NCI-H510A (cell line): ENCODE results near the gene WDFY2.
"Not testable (repeated sequence)": the region's sequence is repeated elsewhere in the genome, so short reads cannot be mapped to it uniquely, and the experiment has no call there.

ENCODE experiments used
- DNase-seq: peaks from one replicate; lab custom pipeline; 2025; lab: John Stamatoyannopoulos, UW

Gene WDFY2

GRCh38 chr13:51583875-51584730 is at the start of gene WDFY2:
Gene WDFY2, plus strand, starts transcription at chr13:51584462. Its CDS starts 226 bp downstream, at chr13:51584688.
- peak; percentile 98 for DNase-seq

GRCh38 chr13:51538591-51539179 is 45.6 kb upstream of the WDFY2 start:
- DNase-seq = no peak

GRCh38 chr13:51539887-51540286 is 44.4 kb upstream of the WDFY2 start:
- no peak for DNase-seq

- DNase-seq = no peak
Measured at GRCh38 chr13:51541037-51541436, 43.2 kb upstream of the WDFY2 start.

- DNase-seq = no peak
Measured at GRCh38 chr13:51541809-51542258, 42.4 kb upstream of the WDFY2 start.

GRCh38 chr13:51542346-51543242 is 41.7 kb upstream of the WDFY2 start:
- DNase-seq = no peak

- DNase-seq = not testable (repeated sequence)
Measured at GRCh38 chr13:51545446-51545845, 38.8 kb upstream of the WDFY2 start.

- DNase-seq = no peak
Measured at GRCh38 chr13:51547425-51548176, 36.7 kb upstream of the WDFY2 start.

GRCh38 chr13:51549050-51549449 is 35.2 kb upstream of the WDFY2 start:
- no peak for DNase-seq

GRCh38 chr13:51549593-51549992 is 34.7 kb upstream of the WDFY2 start:
- DNase-seq = no peak

- no peak for DNase-seq
Measured at GRCh38 chr13:51550151-51550550, 34.1 kb upstream of the WDFY2 start.

- DNase-seq = no peak
Measured at GRCh38 chr13:51551416-51551815, 32.8 kb upstream of the WDFY2 start.

GRCh38 chr13:51552027-51552426 is 32.2 kb upstream of the WDFY2 start:
- no peak for DNase-seq

GRCh38 chr13:51553531-51553930 is 30.7 kb upstream of the WDFY2 start:
- no peak for DNase-seq

- no peak for DNase-seq
Measured at GRCh38 chr13:51556740-51557139, 27.5 kb upstream of the WDFY2 start.

- no peak for DNase-seq
Measured at GRCh38 chr13:51557438-51557837, 26.8 kb upstream of the WDFY2 start.

GRCh38 chr13:51557875-51558612 is 26.2 kb upstream of the WDFY2 start:
- no peak for DNase-seq

- DNase-seq = no peak
Measured at GRCh38 chr13:51559946-51560735, 24.1 kb upstream of the WDFY2 start.

- no peak for DNase-seq
Measured at GRCh38 chr13:51562011-51562671, 22.1 kb upstream of the WDFY2 start.

GRCh38 chr13:51564252-51564651 is 20.0 kb upstream of the WDFY2 start:
- no peak for DNase-seq
